HFFc6 (cell line): ENCODE measurements around the gene MPZL3. TPM values are rescaled to one million over a fixed set of nuclear protein-coding genes. Genes with fewer than 3 reads are reported as not detected.

Experiments used
- DNase-seq: peaks from one replicate; pipeline ENCODE4 v3.0.0-alpha.2; 2018
- H3K27ac Mint-ChIP-seq: 2 replicates; pipeline ENCODE4 v1.8.0; 2020; ENCODE audit warnings: mild to moderate bottlenecking, mixed read lengths
- H3K27me3 Mint-ChIP-seq: 2 replicates; pipeline ENCODE4 v1.8.0; 2021; ENCODE audit warnings: mild to moderate bottlenecking, moderate library complexity, mixed read lengths; ENCODE audit not compliant: insufficient read depth
- H3K36me3 Mint-ChIP-seq: 2 replicates; pipeline ENCODE4 v1.8.0; 2021; ENCODE audit warnings: low read depth, mixed read lengths
- H3K4me1 Mint-ChIP-seq: 2 replicates; pipeline ENCODE4 v1.8.0; 2020; ENCODE audit warnings: low read depth, mixed read lengths
- H3K4me3 Mint-ChIP-seq: 2 replicates; pipeline ENCODE4 v1.8.0; 2020; ENCODE audit warnings: mild to moderate bottlenecking, moderate library complexity, mixed read lengths
- H3K9me3 Mint-ChIP-seq: 2 replicates; pipeline ENCODE4 v1.8.0; 2020; ENCODE audit warnings: mild to moderate bottlenecking, mixed read lengths
- CTCF ChIP-seq: fragments of 200-600 bp; sonication (generic); IDR thresholded peaks from 2 replicates; pipeline ENCODE4 v1.5.0; 2021; ENCODE audit warnings: antibody characterized with exemption, mild to moderate bottlenecking
- total RNA-seq, 6 experiments: library from RNA; stranded (reverse); fragmentation: NEBNext Ultra II Directional; extraction: Animal tissue kit (Norgen Biotek cat#: 25700); gene quantifications; 2 replicates in 1 of 6; 3 replicates in 5 of 6; pipeline ENCODE4 v1.2.3, GENCODE V29; 2021

MPZL3 gene
- total RNA-seq, 6 experiments from 2014 or later: 0.21 to 0.33 TPM; not detected in 4

DNA sequence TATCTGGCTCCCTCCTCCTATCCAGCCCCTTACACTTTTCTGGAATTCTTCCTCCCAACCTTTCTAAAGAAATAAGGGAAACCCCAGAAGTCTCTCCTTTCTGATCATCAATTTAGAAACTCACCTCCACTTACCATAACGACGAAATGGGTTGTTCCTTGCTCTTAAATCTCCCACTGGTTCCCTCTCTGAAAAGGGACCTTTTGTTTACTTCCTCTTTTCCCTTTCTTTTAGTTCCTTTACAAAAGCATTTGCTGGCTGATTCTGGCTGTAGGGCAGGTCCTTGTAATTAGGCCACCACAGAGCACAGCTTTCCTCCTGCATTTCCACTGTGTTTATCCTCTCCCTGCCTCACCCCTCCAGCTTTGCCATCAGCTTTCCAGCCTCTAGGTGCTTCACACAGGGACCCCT, 39.4 kb downstream of the MPZL3 start:
- Mint-ChIP-seq H3K27ac (no peak overlapping the region), H3K4me1 (no peaks in the 10 kb centered on the region), H3K4me3 (no peak overlapping the region), H3K27me3 (peaks cover 34% of the 10 kb centered on the region), H3K36me3 (no peaks in the 10 kb centered on the region), H3K9me3 (no peaks in the 10 kb centered on the region)
- DNase-seq: no peak
- TF ChIP-seq CTCF: no peak

DNA sequence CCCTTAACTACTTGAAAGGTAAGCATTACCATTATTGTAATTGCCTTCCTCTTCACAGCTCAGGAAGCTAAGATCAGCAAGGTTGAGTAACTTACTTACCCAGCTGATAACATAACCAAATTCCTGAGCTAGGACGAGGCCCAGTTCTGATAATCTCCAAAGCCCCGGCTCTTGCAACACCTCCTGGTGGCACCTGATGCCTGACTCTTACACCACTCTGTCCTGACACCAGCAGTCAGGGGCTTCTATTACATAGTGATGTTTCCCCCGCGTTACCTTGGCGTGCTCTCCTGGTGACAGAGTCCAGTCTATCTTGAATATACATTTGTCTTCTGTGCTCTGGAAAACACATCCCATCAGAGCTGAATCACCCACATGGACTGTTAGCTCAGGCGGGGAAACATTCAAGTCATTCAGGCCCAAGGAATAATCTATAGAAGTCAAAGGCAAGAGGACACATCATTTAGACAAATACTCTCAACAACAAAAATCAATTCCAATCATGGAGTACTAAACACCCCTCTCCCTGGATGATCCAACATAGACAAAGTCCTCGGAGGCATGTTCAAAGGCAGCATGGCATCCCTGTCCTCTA, 39.9 kb downstream of the MPZL3 start:
- Mint-ChIP-seq H3K9me3 (no peaks in the 10 kb centered on the region), H3K4me1 (no peaks in the 10 kb centered on the region), H3K27ac (no peak overlapping the region), H3K36me3 (no peaks in the 10 kb centered on the region), H3K4me3 (no peak overlapping the region), H3K27me3 (peaks cover 29% of the 10 kb centered on the region)
- no peak for DNase-seq
- TF ChIP-seq CTCF: no peak

DNA sequence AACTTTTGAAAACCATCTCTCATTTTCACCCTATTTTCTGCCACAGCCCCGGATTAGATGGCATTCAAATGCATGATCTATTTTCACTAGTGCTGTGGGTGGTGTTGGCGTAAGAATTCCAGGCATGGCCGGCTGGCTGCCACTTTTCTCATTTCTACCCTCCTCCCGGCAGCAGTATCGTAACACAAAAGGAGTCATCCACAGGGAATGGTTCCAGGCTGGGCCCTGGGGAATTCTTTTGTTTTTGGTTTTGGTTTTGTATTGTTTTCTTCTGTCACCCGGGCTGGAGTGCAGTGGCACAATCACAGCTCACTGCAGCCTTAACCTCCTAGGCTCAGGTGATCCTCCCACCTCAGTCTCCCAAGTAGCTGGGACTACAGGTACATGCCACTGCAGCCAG, 41.2 kb downstream of the MPZL3 start:
- no peak overlapping the region for H3K4me3 Mint-ChIP-seq
- peaks cover 27% of the 10 kb centered on the region for H3K27me3 Mint-ChIP-seq
- no peaks in the 10 kb centered on the region for H3K4me1 Mint-ChIP-seq
- peak; percentile 1 for DNase-seq
- H3K27ac Mint-ChIP-seq: no peak overlapping the region
- H3K9me3 Mint-ChIP-seq: no peaks in the 10 kb centered on the region
- H3K36me3 Mint-ChIP-seq: no peaks in the 10 kb centered on the region
- TF ChIP-seq CTCF: no peak

DNA sequence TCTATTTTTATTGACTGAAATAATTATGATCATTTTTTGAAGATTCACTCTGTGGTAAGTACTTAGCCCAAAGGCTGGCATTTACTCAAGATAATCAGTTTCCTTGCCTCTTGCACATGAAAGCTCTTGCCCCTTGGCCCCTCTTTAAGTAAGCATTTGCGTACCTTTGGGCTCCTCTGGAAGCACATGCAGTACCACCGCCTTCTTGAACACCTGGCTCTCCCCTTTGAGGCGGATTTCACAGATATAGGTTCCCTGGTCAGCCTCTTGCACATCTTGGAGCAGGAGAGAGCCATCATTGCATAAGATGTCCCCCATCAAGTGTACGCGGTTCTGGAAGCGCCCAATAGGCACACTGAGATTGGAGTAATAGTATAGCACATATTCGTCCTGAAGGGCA, 41.8 kb downstream of the MPZL3 start:
- Mint-ChIP-seq H3K27me3 (peaks cover 32% of the 10 kb centered on the region), H3K36me3 (no peaks in the 10 kb centered on the region), H3K9me3 (no peaks in the 10 kb centered on the region), H3K4me1 (no peaks in the 10 kb centered on the region), H3K4me3 (no peak overlapping the region), H3K27ac (no peak overlapping the region)
- TF ChIP-seq CTCF: no peak
- no peak for DNase-seq

DNA sequence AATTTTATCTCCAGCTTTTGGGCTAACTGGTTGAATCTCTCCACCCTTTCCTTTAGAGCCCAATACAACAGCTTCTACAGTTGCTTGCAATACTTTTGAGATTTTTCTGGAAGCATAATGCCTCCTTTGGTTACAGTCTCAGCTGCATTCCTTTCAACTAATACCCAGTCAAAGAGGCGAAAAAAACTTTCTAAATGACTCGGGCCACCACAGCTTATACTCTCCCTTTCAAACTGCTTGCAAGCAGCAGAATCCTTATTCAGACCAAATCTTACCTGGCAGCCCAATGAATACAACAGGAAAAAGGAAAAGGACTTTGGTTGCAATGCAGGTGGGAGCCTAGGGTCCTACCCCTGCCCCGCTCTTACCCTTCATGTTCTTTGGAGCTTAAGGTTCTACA, 43.1 kb downstream of the MPZL3 start:
- Mint-ChIP-seq H3K27ac (no peak overlapping the region), H3K27me3 (peaks cover 30% of the 10 kb centered on the region), H3K4me3 (no peak overlapping the region), H3K9me3 (no peaks in the 10 kb centered on the region), H3K4me1 (no peaks in the 10 kb centered on the region), H3K36me3 (no peaks in the 10 kb centered on the region)
- TF ChIP-seq CTCF: no peak
- DNase-seq: no peak

- no peak for DNase-seq
- Mint-ChIP-seq H3K4me1 (no peaks in the 10 kb centered on the region), H3K9me3 (no peaks in the 10 kb centered on the region), H3K27ac (no peak overlapping the region), H3K4me3 (no peak overlapping the region), H3K36me3 (no peaks in the 10 kb centered on the region), H3K27me3 (peaks cover 18% of the 10 kb centered on the region)
- no peak for TF ChIP-seq CTCF
Measured at GRCh38 chr11:118207079-118207478, 45.1 kb downstream of the MPZL3 start.
